Activated T-helper 17 cell treated with anti-CD3 and anti-CD28 coated beads, Interleukin-2, amount 50 U/mL, for 72 hours (primary cell): ENCODE data around the gene TSNAX. TPM values are rescaled to one million over a fixed set of nuclear protein-coding genes. Genes with fewer than 3 reads are reported as not detected.
A peak's percentile ranks its signal among the peaks of the same experiment; 100 is the strongest.
"Not testable (repeated sequence)": the region's sequence is repeated elsewhere in the genome, so short reads cannot be mapped to it uniquely, and the experiment has no call there.

Experiments
- ATAC-seq: fragments of 150-1000 bp; cut with Tn5 transposase; replicated peaks from 2 replicates; pipeline ENCODE4 v1.10.0; 2021; ENCODE audit warnings: mild to moderate bottlenecking, moderate library complexity
- H3K27ac Mint-ChIP-seq: one replicate; pipeline ENCODE4 v1.8.0; 2022; ENCODE audit warnings: mixed read lengths
- H3K27me3 Mint-ChIP-seq: one replicate; pipeline ENCODE4 v1.8.0; 2022; ENCODE audit warnings: mixed read lengths
- H3K36me3 Mint-ChIP-seq: one replicate; pipeline ENCODE4 v1.8.0; 2022; ENCODE audit warnings: low read depth, mild to moderate bottlenecking, mixed read lengths
- H3K4me1 Mint-ChIP-seq: one replicate; pipeline ENCODE4 v1.8.0; 2022; ENCODE audit warnings: mixed read lengths
- H3K4me3 Mint-ChIP-seq: one replicate; pipeline ENCODE4 v1.8.0; 2022; ENCODE audit warnings: mild to moderate bottlenecking, mixed read lengths
- H3K9me3 Mint-ChIP-seq: one replicate; pipeline ENCODE4 v1.8.0; 2022; ENCODE audit warnings: mixed read lengths
- total RNA-seq, 2 donors: library from RNA; stranded (reverse); gene quantifications; one replicate each; pipeline ENCODE4 v1.2.3, GENCODE V29; 2022

TSNAX gene
- total RNA-seq, 2 donors from 2014 or later: 34.5 to 35.3 TPM

DNA sequence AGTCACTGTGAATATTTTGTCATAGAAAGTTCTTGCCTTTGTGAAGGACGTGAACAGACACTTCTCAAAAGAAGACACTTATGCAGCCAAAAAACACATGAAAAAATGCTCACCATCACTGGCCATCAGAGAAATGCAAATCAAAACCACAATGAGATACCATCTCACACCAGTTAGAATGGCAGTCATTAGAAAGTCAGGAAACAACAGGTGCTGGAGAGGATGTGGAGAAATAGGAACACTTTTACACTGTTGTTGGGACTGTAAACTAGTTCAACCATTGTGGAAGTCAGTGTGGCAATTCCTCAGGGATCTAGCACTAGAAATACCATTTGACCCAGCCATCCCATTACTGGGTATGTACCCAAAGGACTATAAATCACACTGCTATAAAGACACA lies 64.8 kb downstream of the TSNAX start:
- not testable (repeated sequence) for H3K9me3 Mint-ChIP-seq, H3K27ac Mint-ChIP-seq, H3K36me3 Mint-ChIP-seq, ATAC-seq, H3K27me3 Mint-ChIP-seq, H3K4me1 Mint-ChIP-seq, H3K4me3 Mint-ChIP-seq

DNA sequence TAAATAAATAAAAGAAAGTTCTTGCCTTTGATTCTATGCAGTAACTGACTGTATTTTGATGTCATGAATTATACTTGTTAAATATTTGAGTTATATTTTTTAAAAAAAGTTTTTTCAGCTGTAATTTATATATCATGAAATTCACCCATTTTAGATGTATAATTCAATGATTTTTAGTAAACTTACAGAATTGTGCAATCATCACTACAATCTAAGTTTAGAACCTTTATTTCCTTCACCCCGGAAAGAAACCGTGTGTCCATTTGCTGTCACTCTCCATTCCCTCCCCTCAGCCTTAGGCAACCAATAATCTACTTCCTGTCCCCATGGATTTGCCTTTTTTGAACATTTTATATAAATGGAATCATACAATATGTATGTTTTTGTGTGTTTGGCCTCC lies 65.7 kb downstream of the TSNAX start:
- Mint-ChIP-seq H3K4me3 (no peak overlapping the region), H3K27me3 (no peaks in the 10 kb centered on the region), H3K9me3 (no peaks in the 10 kb centered on the region), H3K4me1 (no peaks in the 10 kb centered on the region), H3K27ac (no peak overlapping the region), H3K36me3 (no peaks in the 10 kb centered on the region)
- ATAC-seq: no peak

DNA sequence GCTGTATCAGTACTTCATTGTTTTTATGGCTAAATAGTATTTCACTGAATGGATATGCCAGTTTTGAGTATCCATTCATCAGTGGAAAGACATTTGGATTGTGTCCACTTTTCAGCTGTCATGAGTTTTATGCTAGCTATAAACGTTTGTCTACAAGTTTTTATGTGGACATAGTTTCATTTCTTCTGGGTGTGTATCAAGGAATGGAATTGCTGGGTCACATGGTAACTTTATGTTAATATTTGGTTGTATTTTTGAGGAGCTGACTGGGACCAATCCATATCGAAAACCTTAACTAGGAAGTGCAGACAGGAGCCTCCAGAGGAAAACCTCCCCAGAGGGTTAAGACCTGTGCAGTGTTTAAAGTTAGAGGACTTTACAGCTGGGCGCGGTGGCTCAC lies 66.3 kb downstream of the TSNAX start:
- Mint-ChIP-seq H3K27ac (no peak overlapping the region), H3K27me3 (no peaks in the 10 kb centered on the region), H3K4me1 (no peaks in the 10 kb centered on the region), H3K36me3 (no peaks in the 10 kb centered on the region), H3K9me3 (no peaks in the 10 kb centered on the region), H3K4me3 (no peak overlapping the region)
- ATAC-seq: no peak

DNA sequence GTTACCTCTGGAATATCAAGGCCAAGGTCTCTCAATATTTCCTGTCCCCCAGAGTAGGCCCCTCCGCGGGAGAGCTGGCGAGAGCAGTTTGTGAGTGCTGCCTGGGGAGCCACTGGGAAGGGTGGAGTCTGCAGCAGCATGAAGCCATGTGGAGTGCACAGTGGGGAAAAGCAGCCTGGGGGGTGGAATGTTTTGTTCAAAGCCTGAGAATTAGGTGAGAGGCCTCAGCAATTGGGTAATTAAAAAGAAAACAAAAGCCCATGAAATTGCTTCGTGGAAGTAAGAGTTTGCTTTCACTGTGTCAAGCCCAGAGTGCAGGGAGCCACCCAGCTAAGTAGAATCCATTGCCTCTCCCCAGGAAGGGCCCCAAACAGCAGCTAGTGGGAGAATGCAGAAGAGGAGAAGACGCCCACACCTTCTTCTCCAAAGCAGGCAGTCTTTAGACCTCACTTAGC lies 67.9 kb downstream of the TSNAX start:
- no peak for ATAC-seq
- no peaks in the 10 kb centered on the region for H3K27me3 Mint-ChIP-seq
- no peak overlapping the region for H3K27ac Mint-ChIP-seq
- no peak overlapping the region for H3K4me3 Mint-ChIP-seq
- H3K4me1 Mint-ChIP-seq: no peaks in the 10 kb centered on the region
- H3K36me3 Mint-ChIP-seq: no peaks in the 10 kb centered on the region
- H3K9me3 Mint-ChIP-seq: no peaks in the 10 kb centered on the region

DNA sequence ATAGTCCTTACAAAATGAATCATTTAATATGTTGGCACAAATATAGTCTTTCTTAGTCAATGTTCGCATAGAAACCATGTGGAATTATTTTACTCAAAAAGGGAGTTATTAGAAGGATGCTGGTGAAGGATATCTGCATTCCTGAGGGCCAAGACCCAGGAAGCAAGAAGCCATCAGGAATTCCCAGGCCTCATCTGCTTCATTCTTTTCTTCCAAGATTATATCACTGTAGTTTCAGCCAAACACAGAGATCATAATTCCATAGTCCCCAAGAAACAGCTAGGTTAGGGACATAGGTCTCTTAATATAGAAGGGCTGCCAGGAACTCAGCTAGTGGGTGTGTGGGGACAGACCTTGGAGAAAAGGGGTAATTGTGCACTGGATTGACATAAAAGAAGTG lies 69.5 kb downstream of the TSNAX start:
- H3K4me1 Mint-ChIP-seq: no peaks in the 10 kb centered on the region
- no peak overlapping the region for H3K4me3 Mint-ChIP-seq
- no peaks in the 10 kb centered on the region for H3K9me3 Mint-ChIP-seq
- H3K36me3 Mint-ChIP-seq: no peaks in the 10 kb centered on the region
- H3K27me3 Mint-ChIP-seq: no peaks in the 10 kb centered on the region
- no peak overlapping the region for H3K27ac Mint-ChIP-seq
- ATAC-seq: no peak

DNA sequence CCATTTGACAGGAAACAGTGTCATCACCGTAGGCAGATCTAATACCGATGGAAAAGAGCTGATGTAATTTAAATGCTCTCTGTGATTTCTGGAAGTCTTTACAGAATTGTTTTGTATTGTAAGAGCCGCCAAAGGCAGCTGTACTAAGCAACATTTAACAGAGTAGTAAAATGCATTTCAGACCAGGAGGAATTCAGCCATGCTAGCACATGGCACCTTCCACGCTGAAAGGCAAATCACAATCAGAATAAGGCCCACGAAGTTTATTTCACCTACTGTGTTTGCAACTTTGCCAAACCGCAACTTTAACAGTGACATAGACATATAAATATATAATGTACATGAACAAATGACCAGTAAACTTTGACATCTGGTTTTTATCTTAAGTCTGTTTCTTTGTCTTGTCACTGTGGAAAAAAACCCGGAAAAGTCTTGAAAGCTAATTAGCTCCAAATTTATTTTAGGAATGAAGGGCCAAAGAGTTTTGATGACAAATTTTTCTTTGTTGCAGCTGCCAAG lies 72.0 kb downstream of the TSNAX start:
- ATAC-seq: no peak
- H3K4me1 Mint-ChIP-seq: peaks cover 7% of the 10 kb centered on the region
- no peaks in the 10 kb centered on the region for H3K9me3 Mint-ChIP-seq
- no peak overlapping the region for H3K4me3 Mint-ChIP-seq
- H3K27ac Mint-ChIP-seq: no peak overlapping the region
- no peaks in the 10 kb centered on the region for H3K36me3 Mint-ChIP-seq
- no peaks in the 10 kb centered on the region for H3K27me3 Mint-ChIP-seq

DNA sequence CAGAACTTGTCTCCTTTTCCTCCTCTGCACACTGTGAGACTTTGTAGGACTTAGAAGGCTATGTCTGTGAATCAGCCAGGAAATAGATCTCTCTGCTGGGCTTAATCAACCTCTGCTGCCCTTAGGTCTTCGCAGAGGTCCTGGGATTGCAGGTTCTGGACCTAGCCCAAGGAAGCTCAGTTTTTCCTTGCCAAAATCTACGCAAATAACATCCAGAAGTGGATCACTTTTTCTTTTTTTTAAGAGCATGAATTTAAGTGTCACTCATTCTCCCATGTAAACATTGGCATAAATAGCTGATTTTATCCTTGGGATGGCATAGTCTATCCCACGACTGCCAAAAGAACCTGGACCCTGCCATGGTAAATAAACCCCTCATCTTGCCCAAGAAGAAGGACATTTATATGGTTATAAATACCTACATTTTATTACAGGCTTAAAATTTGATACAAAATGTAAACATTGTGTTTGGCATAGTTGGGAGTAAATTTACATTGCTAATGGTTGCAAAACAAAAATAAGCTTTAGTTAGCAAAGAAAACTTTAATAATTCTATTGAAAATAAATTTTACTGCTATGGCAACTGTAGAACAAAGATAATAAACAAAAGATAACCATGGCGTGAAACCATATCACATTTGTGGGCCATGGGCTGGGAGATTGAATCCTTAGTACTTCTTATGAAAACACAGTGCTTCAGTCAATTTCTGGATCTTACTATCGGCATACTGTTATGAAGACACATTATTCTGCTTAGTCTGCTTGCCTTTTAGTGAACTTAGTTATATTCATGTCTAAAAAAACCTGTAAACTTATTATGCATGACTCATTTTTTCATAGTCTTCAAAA lies 73.6 kb downstream of the TSNAX start:
- H3K4me1 Mint-ChIP-seq: peaks cover 7% of the 10 kb centered on the region
- H3K9me3 Mint-ChIP-seq: no peaks in the 10 kb centered on the region
- no peak for ATAC-seq
- H3K36me3 Mint-ChIP-seq: no peaks in the 10 kb centered on the region
- H3K27me3 Mint-ChIP-seq: no peaks in the 10 kb centered on the region
- no peak overlapping the region for H3K4me3 Mint-ChIP-seq
- no peak overlapping the region for H3K27ac Mint-ChIP-seq

DNA sequence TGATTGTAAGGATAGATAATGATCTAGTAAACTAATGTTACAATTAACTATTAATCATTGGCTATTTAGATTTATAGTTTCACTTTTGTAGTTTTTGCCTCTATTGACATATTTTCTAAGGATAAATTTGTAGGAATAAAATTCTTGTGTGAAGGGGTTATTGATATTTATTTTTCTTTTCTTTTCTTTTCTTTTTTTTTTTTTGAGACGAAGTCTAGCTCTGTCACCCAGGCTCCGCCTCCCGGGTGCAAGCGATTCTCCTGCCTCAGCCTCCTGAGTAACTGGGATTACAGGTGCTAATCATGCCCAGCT lies 74.2 kb downstream of the TSNAX start:
- ATAC-seq: no peak
- H3K27ac Mint-ChIP-seq: no peak overlapping the region
- H3K4me1 Mint-ChIP-seq: peaks cover 7% of the 10 kb centered on the region
- H3K4me3 Mint-ChIP-seq: no peak overlapping the region
- no peaks in the 10 kb centered on the region for H3K36me3 Mint-ChIP-seq
- no peaks in the 10 kb centered on the region for H3K9me3 Mint-ChIP-seq
- H3K27me3 Mint-ChIP-seq: no peaks in the 10 kb centered on the region

DNA sequence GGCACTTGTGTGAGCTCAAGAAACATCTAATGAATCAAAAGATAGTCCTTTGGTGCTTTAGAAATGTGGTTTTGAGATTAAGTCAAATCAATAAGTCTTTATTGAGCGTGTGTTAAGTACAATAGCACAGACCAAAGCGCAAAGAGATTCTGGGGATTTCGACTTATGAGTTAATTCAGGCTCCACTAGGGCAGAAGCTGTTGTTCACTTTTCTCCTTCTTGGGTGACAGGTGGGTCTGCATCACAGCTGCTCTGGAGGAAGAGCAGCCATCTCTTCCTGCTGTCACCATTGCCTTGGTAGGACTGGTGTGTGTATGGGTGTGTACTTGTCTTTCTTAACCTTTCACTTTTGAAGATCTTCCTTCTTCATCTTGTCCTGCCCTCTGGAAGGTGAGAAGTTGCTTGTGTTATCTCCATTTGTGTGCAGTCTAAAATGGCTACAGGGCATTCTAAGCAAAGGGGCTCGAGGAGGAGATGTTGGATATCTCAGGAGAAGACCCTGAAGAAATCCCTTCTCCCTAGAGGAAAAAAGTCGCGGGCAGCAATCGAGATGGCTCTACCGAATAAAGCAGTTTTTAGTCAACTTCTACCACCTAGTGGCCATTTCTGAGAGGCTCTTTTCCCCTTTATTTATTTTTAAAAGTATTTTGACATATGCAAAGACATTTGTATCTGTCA lies 75.3 kb downstream of the TSNAX start:
- peak overlapping the region; percentile 94 for H3K27ac Mint-ChIP-seq
- ATAC-seq: peak; percentile 93
- H3K27me3 Mint-ChIP-seq: no peaks in the 10 kb centered on the region
- H3K4me1 Mint-ChIP-seq: peaks cover 7% of the 10 kb centered on the region
- H3K36me3 Mint-ChIP-seq: no peaks in the 10 kb centered on the region
- peak overlapping the region; percentile 97 for H3K4me3 Mint-ChIP-seq
- no peaks in the 10 kb centered on the region for H3K9me3 Mint-ChIP-seq

DNA sequence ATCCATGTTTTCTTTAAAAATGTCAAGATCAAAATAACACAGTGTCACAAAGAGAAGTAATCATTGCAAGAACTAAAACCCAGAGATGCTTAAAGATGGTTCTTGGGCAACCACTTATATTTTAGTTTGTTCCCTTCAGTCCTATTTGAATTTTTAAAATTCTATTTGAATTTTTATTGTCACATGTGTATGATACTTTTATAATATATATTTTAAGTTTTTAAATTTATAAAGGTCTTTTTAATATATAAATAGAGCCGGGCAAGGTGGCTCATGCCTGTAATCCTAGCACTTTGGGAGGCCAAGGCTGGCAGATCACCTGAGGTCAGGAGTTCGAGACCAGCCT lies 75.8 kb downstream of the TSNAX start:
- H3K36me3 Mint-ChIP-seq: no peaks in the 10 kb centered on the region
- peaks cover 7% of the 10 kb centered on the region for H3K4me1 Mint-ChIP-seq
- no peaks in the 10 kb centered on the region for H3K27me3 Mint-ChIP-seq
- peak overlapping the region; percentile 97 for H3K4me3 Mint-ChIP-seq
- no peak for ATAC-seq
- no peaks in the 10 kb centered on the region for H3K9me3 Mint-ChIP-seq
- H3K27ac Mint-ChIP-seq: peak overlapping the region; percentile 94

DNA sequence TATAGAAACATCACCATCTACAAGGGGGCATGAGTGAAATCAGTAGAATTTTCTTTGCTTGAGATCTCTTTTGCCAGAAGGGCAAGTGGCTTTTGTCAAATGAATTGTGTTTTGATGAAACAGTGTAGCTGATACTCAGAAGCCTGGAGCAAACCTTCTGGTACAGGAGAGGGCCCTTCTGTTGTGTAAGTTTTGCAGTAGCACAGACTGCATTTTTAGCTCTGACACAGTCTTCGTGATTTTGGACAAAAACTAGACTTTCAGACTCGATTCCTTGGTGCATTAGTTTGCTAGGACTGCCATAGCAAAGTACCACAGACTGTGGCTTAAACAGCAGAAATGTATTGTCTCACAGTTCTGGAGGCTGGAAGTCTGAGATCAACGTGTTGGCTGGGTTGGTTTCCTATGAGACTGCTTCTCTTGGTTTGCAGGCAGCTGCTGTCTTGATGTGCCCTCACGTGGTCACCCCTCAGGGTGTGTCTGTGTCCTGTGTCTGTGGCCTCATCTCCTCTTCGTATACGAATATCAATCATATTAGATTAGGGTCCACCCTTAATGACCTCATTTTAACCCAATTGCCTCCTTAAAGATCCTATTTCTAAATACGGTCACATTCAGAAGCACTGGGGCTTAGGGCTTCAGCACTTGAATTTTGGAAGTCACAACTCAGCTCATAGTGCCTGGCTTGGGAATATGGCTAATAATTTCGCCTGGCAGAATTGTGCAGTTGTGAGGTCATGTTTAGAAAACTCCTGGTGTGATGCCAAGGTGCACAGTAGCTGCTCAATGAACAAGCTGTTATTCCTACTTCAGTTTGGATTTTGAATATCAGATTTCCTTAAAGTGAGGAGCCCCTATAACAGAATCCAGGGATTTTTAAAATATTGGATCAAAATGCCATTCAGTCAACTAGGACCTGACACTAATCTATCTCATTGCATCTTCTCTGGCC lies 77.0 kb downstream of the TSNAX start:
- ATAC-seq: no peak
- Mint-ChIP-seq H3K4me3 (no peak overlapping the region), H3K36me3 (no peaks in the 10 kb centered on the region), H3K27me3 (no peaks in the 10 kb centered on the region), H3K27ac (no peak overlapping the region), H3K4me1 (peaks cover 7% of the 10 kb centered on the region), H3K9me3 (no peaks in the 10 kb centered on the region)

DNA sequence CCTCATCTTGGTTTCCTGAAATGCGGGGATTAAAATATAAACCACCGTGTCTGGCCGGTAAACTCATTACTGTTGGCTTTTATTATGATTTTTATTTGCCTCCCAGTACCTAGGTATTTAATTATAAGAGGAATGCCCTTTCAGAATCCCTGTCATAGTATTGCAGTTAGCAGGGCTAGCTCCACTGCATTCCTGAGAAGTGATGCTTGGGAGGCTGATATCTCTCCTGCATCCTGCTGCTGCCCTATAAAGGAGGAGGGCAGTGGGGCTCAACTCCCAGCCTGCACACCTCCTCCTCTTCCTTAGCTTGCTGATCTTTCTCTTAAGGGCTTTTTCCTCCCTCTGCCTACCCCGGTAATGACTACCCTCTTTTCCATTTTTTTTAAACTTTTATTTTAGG lies 78.2 kb downstream of the TSNAX start:
- Mint-ChIP-seq H3K4me3 (no peak overlapping the region), H3K27me3 (no peaks in the 10 kb centered on the region), H3K9me3 (no peaks in the 10 kb centered on the region), H3K4me1 (peaks cover 11% of the 10 kb centered on the region), H3K36me3 (no peaks in the 10 kb centered on the region), H3K27ac (no peak overlapping the region)
- no peak for ATAC-seq

DNA sequence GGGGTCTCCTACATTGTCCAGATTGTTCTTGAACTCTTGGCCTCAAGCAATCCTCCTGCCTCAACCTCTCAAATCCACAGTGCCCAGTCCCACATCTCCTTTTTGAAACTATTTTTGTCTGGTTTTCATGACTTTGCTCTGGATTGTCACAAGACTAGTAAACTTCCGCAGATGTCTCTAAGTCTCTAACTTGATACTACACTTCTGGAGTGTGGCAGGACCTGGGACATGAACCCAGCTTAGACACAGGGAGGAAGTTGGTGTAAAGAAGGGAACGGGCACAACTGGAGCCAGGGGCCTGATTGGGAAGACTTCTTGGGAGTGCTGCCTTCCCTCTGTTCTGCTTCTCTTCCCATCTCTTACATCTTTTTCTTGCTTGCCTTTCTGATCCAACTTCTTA lies 81.9 kb downstream of the TSNAX start:
- peaks cover 3% of the 10 kb centered on the region for H3K9me3 Mint-ChIP-seq
- H3K4me1 Mint-ChIP-seq: peaks cover 31% of the 10 kb centered on the region
- no peak for ATAC-seq
- H3K27ac Mint-ChIP-seq: no peak overlapping the region
- H3K36me3 Mint-ChIP-seq: no peaks in the 10 kb centered on the region
- H3K27me3 Mint-ChIP-seq: no peaks in the 10 kb centered on the region
- H3K4me3 Mint-ChIP-seq: no peak overlapping the region

DNA sequence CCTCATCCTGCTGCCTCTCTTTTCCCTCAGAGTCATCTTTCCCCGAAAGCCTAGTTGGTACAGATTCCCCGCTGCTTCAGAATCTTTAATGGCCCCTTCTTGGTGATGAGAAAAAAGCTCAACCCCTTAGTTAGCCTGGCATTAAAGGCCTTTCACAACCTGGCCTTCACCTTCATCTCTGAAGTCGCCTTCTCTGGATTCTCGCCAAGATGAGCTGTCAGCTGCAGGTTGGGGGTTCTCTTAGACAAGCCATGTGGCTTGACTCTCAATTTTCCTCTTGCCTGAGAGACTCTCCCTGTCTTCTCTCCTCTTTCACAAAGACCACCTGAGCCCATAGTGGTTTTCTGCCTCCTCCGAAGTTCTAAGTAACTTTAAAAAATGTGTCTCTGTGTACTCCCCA lies 82.6 kb downstream of the TSNAX start:
- Mint-ChIP-seq H3K36me3 (no peaks in the 10 kb centered on the region), H3K27me3 (no peaks in the 10 kb centered on the region), H3K9me3 (peaks cover 3% of the 10 kb centered on the region), H3K4me3 (no peak overlapping the region), H3K27ac (no peak overlapping the region), H3K4me1 (peaks cover 31% of the 10 kb centered on the region)
- no peak for ATAC-seq
